GM23338 (cell line): ENCODE data around the gene SORL1.

Experiments
- CREB1 ChIP-seq: fragments of 250-450 bp; sonication (Bioruptor Pico); IDR thresholded peaks from 2 replicates; pipeline ENCODE4 v1.5.0; 2020; ENCODE audit warnings: low read depth, mild to moderate bottlenecking, moderate library complexity
- EZH2 ChIP-seq: fragments of 200-600 bp; sonication (generic); IDR thresholded peaks from one replicate; pipeline ENCODE4 v1.8.0; 2017; ENCODE audit warnings: antibody characterized with exemption, mild to moderate bottlenecking, low read depth; ENCODE audit not compliant: unreplicated experiment
- EZH2phosphoT487 ChIP-seq: fragments of 200-600 bp; sonication (generic); IDR thresholded peaks from one replicate; pipeline ENCODE4 v1.8.1; 2018; ENCODE audit warnings: antibody characterized with exemption; ENCODE audit not compliant: unreplicated experiment
- NANOG ChIP-seq: IDR thresholded peaks from 2 replicates; pipeline ENCODE4 v1.6.1; 2016; ENCODE audit warnings: antibody characterized with exemption, borderline replicate concordance
- POLR2AphosphoS5 ChIP-seq: IDR thresholded peaks from 2 replicates; pipeline ENCODE4 v1.6.1; 2016; ENCODE audit warnings: antibody characterized with exemption, low read depth
- REST ChIP-seq: IDR thresholded peaks from one replicate; pipeline ENCODE4 v1.6.1; 2018; ENCODE audit warnings: antibody characterized with exemption; ENCODE audit not compliant: unreplicated experiment
- STAT1 ChIP-seq: IDR thresholded peaks from one replicate; pipeline ENCODE4 v1.6.1; 2016; ENCODE audit warnings: antibody characterized with exemption; ENCODE audit not compliant: unreplicated experiment
- ZNF331 ChIP-seq: fragments of 250-450 bp; sonication (Bioruptor Pico); IDR thresholded peaks from 2 replicates; pipeline ENCODE4 v1.5.0; 2020; ENCODE audit warnings: low read depth, mild to moderate bottlenecking, moderate library complexity
- TF ChIP-seq, protein P1 (sequence below), 2 experiments: fragments of 200-600 bp in 1 of 2; sonication (generic) in 1 of 2; conservative IDR thresholded peaks; 2 replicates each; pipeline versions ENCODE4 v1.5.1 to v1.6.1; 2016 to 2017; ENCODE audit warnings: antibody characterized with exemption in 2 of 2, low read depth in 2 of 2, mild to moderate bottlenecking in 2 of 2, moderate library complexity in 1 of 2

- TF ChIP-seq, protein P1, sequence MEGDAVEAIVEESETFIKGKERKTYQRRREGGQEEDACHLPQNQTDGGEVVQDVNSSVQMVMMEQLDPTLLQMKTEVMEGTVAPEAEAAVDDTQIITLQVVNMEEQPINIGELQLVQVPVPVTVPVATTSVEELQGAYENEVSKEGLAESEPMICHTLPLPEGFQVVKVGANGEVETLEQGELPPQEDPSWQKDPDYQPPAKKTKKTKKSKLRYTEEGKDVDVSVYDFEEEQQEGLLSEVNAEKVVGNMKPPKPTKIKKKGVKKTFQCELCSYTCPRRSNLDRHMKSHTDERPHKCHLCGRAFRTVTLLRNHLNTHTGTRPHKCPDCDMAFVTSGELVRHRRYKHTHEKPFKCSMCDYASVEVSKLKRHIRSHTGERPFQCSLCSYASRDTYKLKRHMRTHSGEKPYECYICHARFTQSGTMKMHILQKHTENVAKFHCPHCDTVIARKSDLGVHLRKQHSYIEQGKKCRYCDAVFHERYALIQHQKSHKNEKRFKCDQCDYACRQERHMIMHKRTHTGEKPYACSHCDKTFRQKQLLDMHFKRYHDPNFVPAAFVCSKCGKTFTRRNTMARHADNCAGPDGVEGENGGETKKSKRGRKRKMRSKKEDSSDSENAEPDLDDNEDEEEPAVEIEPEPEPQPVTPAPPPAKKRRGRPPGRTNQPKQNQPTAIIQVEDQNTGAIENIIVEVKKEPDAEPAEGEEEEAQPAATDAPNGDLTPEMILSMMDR (conservative IDR thresholded peaks at IDR 0.05; ENCODE audit: low read depth in 2 of 2): no peak
- TF ChIP-seq EZH2 (no peak), NANOG (no peak), POLR2AphosphoS5 (no peak), REST (no peak), ZNF331 (CRISPR knock-in tag) (no peak), STAT1 (no peak), CREB1 (no peak), EZH2phosphoT487 (no peak)
Observed at GRCh38 chr11:121671283-121672168, 219.4 kb downstream of the SORL1 start.
